ENCODE data around the gene OSTC. TPM values are rescaled to one million over a fixed set of nuclear protein-coding genes. Genes with fewer than 3 reads are reported as not detected.

The OSTC gene
- total RNA-seq, 1 donor from 2014 or later, result 27.2 TPM

GRCh38 chr4:108628411-108628810 is 22.0 kb upstream of the OSTC start:
- H3K9me3 ChIP-seq (replicated peaks), result no peaks in the 10 kb centered on the region
- no peak overlapping the region for H3K4me3 ChIP-seq
- H3K27me3 ChIP-seq (ENCODE audit: low read depth), result no peaks in the 10 kb centered on the region
- intact Hi-C loops (cut with micrococcal nuclease), result no loop called here
- peaks cover 13% of the 10 kb centered on the region for H3K4me1 ChIP-seq
- TF ChIP-seq CTCF (IDR thresholded peaks at IDR 0.05; ENCODE audit: borderline replicate concordance), result no peak
- no peak for DNase-seq
- no peak overlapping the region for H3K27ac ChIP-seq (replicated peaks)
- H3K36me3 ChIP-seq, result peaks cover 98% of the 10 kb centered on the region

GRCh38 chr4:108635070-108635655 is 15.2 kb upstream of the OSTC start:
- H3K36me3 ChIP-seq, result peaks cover 55% of the 10 kb centered on the region
- intact Hi-C loops (cut with micrococcal nuclease), result no loop called here
- H3K27ac ChIP-seq (replicated peaks), result no peak overlapping the region

GRCh38 chr4:108636246-108636645 is 14.2 kb upstream of the OSTC start:
- no peaks in the 10 kb centered on the region for H3K9me3 ChIP-seq (replicated peaks)
- no peak overlapping the region for H3K4me3 ChIP-seq
- no peak overlapping the region for H3K27ac ChIP-seq (replicated peaks)
- peaks cover 44% of the 10 kb centered on the region for H3K36me3 ChIP-seq
- no peaks in the 10 kb centered on the region for H3K4me1 ChIP-seq
- intact Hi-C loops (cut with micrococcal nuclease), result no loop called here
- H3K27me3 ChIP-seq (ENCODE audit: low read depth), result no peaks in the 10 kb centered on the region
- DNase-seq, result no peak
- no peak for TF ChIP-seq CTCF (IDR thresholded peaks at IDR 0.05; ENCODE audit: borderline replicate concordance)

More at GRCh38 chr4:108635070-108635655, 15.2 kb upstream of the OSTC start:
- Histone ChIP-seq H3K27me3 (ENCODE audit: low read depth) (no peaks in the 10 kb centered on the region), H3K4me1 (no peaks in the 10 kb centered on the region), H3K9me3 (replicated peaks) (no peaks in the 10 kb centered on the region), H3K4me3 (no peak overlapping the region)
- no peak for TF ChIP-seq CTCF (IDR thresholded peaks at IDR 0.05; ENCODE audit: borderline replicate concordance)
- DNase-seq, result no peak

- H3K4me3 ChIP-seq, result no peak overlapping the region
- TF ChIP-seq CTCF (IDR thresholded peaks at IDR 0.05; ENCODE audit: borderline replicate concordance), result no peak
- no peaks in the 10 kb centered on the region for H3K9me3 ChIP-seq (replicated peaks)
- no peaks in the 10 kb centered on the region for H3K27me3 ChIP-seq (ENCODE audit: low read depth)
- H3K27ac ChIP-seq (replicated peaks), result no peak overlapping the region
- no peaks in the 10 kb centered on the region for H3K4me1 ChIP-seq
- peaks cover 28% of the 10 kb centered on the region for H3K36me3 ChIP-seq
- no peak for DNase-seq
- intact Hi-C loops (cut with micrococcal nuclease), result no loop called here
These were observed 12.5 kb upstream of the OSTC start for GRCh38 chr4:108637856-108638255.

- Histone ChIP-seq H3K36me3 (no peaks in the 10 kb centered on the region), H3K4me1 (no peaks in the 10 kb centered on the region), H3K4me3 (no peak overlapping the region), H3K9me3 (replicated peaks) (no peaks in the 10 kb centered on the region), H3K27ac (replicated peaks) (no peak overlapping the region), H3K27me3 (ENCODE audit: low read depth) (no peaks in the 10 kb centered on the region)
- TF ChIP-seq CTCF (IDR thresholded peaks at IDR 0.05; ENCODE audit: borderline replicate concordance), result no peak
- intact Hi-C loops (cut with micrococcal nuclease), result no loop called here
- no peak for DNase-seq
These were observed 6.2 kb upstream of the OSTC start for GRCh38 chr4:108644237-108644636.

Measured in left ventricle myocardium inferior (tissue), 1 donor.